ENCODE results near the gene ADAR.

The ADAR gene

DNA sequence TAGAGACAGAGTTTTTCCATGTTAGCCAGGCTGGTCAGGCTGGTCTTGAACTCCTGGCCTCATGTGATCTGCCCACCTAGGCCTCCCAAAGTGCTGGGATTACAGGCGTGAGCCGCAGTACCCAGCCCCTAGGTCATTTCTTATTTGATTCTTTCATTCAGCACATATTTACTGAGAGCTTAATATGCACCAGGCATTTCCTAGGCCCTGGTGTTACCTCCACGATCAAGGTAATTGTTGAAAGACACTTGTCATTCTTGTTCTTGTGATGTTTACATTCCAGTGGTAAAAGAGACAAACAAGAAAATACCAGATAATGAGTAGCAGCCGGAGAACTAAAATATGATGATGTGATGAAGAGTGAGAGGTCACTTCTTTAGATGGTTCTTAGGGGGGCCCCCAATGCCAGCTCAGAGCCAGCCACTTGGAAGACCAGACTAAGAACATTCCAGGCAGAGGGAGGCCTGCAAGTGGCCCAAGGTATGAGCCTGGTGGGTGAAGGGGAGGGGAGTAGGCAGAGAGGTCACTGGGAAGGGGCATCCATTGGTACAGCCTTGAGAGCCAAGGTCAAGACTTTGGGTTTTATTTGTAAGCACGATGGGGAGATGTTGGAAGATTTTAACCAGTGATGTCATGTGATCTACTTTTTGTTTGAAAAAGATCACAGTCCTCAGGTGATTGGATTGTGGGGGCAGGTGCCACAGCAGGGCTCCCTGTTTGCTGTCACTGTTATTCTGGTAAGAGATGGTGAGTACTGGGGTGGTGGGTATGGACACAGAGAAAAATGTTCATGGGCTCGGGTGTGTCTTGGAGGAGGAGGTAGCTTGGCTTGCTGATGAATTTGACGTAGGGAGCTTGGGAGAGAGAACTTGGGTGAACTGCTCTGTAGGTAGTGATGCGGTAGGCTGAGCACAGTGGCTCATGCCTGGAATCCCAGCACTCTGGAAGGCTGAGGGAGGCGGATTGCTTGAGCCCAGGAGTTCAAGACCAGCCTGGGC lies 68.2 kb downstream of the ADAR start:
- no peak overlapping the region for H3K4me3 ChIP-seq (ENCODE audit: low read length)
- DNase-seq (ENCODE audit: low read depth): no peak
- TF ChIP-seq, protein P1, sequence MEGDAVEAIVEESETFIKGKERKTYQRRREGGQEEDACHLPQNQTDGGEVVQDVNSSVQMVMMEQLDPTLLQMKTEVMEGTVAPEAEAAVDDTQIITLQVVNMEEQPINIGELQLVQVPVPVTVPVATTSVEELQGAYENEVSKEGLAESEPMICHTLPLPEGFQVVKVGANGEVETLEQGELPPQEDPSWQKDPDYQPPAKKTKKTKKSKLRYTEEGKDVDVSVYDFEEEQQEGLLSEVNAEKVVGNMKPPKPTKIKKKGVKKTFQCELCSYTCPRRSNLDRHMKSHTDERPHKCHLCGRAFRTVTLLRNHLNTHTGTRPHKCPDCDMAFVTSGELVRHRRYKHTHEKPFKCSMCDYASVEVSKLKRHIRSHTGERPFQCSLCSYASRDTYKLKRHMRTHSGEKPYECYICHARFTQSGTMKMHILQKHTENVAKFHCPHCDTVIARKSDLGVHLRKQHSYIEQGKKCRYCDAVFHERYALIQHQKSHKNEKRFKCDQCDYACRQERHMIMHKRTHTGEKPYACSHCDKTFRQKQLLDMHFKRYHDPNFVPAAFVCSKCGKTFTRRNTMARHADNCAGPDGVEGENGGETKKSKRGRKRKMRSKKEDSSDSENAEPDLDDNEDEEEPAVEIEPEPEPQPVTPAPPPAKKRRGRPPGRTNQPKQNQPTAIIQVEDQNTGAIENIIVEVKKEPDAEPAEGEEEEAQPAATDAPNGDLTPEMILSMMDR (conservative IDR thresholded peaks at IDR 0.05; ENCODE audit: low read length): no peak

DNA sequence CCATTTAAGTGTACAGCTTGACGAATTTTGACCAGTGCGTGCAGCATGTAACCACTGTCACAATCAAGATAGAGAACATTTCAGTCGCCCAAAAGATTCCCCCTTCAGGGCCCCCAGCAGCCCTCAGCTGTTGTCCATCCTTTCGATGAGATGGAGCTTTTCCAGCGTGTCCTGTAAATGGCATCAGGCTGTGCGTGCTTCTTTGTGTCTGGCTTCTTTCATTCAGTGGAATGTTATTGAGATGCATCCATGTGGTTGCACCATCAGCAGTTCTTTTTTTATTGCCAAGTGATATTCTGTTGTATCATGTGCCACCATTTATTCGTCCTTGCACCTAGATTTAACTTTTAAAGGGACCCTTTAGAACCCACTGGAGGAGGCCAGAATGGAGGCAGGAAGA lies 71.4 kb downstream of the ADAR start:
- TF ChIP-seq, protein P1 (conservative IDR thresholded peaks at IDR 0.05; ENCODE audit: low read length): no peak
- DNase-seq (ENCODE audit: low read depth): peak; percentile 54
- H3K4me3 ChIP-seq (ENCODE audit: low read length): no peak overlapping the region

DNA sequence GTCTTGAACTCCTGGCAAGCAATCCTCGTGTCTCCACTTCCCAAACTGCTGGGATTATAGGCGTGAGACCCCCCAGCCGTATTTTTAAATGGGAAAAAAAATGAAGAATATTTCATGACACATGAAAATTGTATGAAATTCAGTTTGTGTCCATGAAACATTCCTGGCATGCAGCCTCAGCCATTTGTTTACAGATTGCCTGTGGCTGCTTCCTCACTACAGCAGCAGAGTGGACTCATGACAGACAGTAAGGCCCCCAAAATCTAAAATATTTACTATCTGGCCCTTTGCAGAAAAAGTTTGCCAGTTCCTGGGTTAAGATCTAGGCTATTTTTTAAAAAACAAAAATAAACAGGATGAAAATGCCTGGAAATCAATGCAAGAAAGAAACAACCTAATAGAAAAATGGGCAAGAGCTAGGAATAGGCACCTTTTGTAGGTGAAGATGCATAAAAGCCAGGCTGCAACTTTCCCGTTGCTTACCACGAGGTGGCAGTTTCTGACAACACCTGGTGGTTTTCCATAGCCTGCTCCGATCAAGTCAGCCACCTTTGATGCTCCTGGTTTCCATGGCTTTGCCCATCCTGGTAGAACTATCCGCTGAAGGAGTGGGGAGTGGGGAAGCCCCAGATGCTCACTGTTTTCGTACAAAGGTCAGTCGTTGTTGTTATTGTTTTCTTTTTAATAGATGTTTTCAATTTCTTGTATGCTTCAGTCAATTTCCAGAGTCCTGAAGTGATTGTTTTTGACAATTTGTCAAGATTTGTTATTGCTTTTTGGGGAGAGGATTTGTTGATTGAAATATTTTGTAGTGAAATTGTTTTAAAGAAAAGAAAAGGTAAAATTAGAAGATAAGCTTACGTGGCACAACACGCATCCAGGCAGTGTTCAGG lies 73.8 kb downstream of the ADAR start:
- DNase-seq (ENCODE audit: low read depth): peak; percentile 14
- TF ChIP-seq, protein P1 (conservative IDR thresholded peaks at IDR 0.05; ENCODE audit: low read length): peak; percentile 28
- H3K4me3 ChIP-seq (ENCODE audit: low read length): no peak overlapping the region
